ENCODE results near the gene HEATR3.

HEATR3 gene

GRCh38 chr16:50038756-50039529, 26.8 kb upstream of the HEATR3 start:
- DNase-seq (ENCODE audit: low read depth) = no peak
- H3K4me3 ChIP-seq (ENCODE audit: low read depth, low read length) = no peak overlapping the region
- TF ChIP-seq, protein P1, sequence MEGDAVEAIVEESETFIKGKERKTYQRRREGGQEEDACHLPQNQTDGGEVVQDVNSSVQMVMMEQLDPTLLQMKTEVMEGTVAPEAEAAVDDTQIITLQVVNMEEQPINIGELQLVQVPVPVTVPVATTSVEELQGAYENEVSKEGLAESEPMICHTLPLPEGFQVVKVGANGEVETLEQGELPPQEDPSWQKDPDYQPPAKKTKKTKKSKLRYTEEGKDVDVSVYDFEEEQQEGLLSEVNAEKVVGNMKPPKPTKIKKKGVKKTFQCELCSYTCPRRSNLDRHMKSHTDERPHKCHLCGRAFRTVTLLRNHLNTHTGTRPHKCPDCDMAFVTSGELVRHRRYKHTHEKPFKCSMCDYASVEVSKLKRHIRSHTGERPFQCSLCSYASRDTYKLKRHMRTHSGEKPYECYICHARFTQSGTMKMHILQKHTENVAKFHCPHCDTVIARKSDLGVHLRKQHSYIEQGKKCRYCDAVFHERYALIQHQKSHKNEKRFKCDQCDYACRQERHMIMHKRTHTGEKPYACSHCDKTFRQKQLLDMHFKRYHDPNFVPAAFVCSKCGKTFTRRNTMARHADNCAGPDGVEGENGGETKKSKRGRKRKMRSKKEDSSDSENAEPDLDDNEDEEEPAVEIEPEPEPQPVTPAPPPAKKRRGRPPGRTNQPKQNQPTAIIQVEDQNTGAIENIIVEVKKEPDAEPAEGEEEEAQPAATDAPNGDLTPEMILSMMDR (IDR thresholded peaks at IDR 0.05; ENCODE audit: control insufficient read depth, extremely low read depth, insufficient read depth) = no peak

- H3K4me3 ChIP-seq (ENCODE audit: low read depth, low read length) = no peak overlapping the region
- no peak for DNase-seq (ENCODE audit: low read depth)
- TF ChIP-seq, protein P1 (IDR thresholded peaks at IDR 0.05; ENCODE audit: control insufficient read depth, extremely low read depth, insufficient read depth) = no peak
These were observed 25.8 kb upstream of the HEATR3 start for GRCh38 chr16:50040018-50040417.

DNA sequence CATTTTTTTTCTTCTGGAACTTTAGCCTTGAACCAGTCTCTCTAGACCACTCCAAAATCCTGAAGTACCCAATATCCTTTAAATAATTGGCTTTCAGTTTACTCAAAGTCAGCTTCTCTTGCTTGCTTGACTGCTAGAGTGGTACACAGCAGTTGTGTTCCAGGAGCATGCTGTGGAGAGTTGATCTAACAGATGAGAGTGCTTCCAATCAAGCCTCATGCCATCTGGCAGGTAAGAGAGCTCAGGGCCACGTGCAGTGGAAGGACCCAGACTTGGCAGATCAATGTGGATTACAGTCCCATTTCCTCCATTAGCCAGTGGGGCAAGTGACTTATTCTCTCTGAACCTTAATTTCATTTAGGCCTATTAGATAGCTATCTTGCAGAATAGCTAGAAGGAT, 25.1 kb upstream of the HEATR3 start:
- TF ChIP-seq, protein P1 (IDR thresholded peaks at IDR 0.05; ENCODE audit: control insufficient read depth, extremely low read depth, insufficient read depth) = no peak
- no peak for DNase-seq (ENCODE audit: low read depth)
- H3K4me3 ChIP-seq (ENCODE audit: low read depth, low read length) = no peak overlapping the region

DNA sequence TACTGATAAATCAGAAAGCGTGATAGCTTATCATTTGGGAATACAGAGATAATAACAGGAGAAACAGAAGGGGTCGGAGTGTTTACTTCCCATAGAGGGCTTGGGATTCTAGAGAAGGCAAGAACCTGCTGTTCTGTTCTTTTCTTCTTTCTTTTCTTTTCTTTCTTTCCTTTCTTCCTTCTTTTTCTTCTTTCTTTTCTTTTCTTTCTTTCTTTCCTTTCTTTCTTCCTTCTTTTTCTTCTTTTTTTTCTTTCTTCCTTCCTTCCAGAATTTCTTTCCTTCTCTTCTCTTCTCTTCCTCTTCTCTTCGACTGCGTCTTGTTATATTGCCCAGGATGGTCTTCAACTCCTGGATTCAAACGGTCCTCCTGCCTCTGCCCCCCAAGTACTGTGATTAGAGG, 22.4 kb upstream of the HEATR3 start:
- TF ChIP-seq, protein P1 (IDR thresholded peaks at IDR 0.05; ENCODE audit: control insufficient read depth, extremely low read depth, insufficient read depth) = no peak
- no peak for DNase-seq (ENCODE audit: low read depth)
- H3K4me3 ChIP-seq (ENCODE audit: low read depth, low read length) = no peak overlapping the region

GRCh38 chr16:50045412-50045811, 20.4 kb upstream of the HEATR3 start:
- no peak for DNase-seq (ENCODE audit: low read depth)
- H3K4me3 ChIP-seq (ENCODE audit: low read depth, low read length) = no peak overlapping the region
- TF ChIP-seq, protein P1 (IDR thresholded peaks at IDR 0.05; ENCODE audit: control insufficient read depth, extremely low read depth, insufficient read depth) = no peak

- no peak for DNase-seq (ENCODE audit: low read depth)
- TF ChIP-seq, protein P1 (IDR thresholded peaks at IDR 0.05; ENCODE audit: control insufficient read depth, extremely low read depth, insufficient read depth) = no peak
- no peak overlapping the region for H3K4me3 ChIP-seq (ENCODE audit: low read depth, low read length)
These were observed 18.9 kb upstream of the HEATR3 start for GRCh38 chr16:50046853-50047252.

DNA sequence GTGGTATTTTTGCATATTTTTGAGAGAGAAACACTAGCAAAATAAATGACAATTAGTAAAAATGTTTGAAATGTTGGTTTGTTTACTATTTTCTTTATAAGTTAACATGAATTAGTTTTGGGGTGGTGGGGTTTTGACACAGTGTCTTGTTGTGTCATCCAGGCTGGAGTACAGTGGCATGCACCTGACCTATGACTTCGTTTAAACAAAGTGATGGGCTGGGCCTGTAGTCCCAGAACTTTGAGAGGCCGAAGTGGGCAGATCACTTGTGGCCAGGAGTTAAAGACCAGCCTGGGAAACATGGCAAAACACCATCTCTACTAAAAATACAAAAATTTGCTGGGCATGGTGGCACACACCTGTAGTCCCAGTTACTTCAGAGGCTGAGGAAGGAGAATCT, 17.9 kb upstream of the HEATR3 start:
- TF ChIP-seq, protein P1 (IDR thresholded peaks at IDR 0.05; ENCODE audit: control insufficient read depth, extremely low read depth, insufficient read depth) = no peak
- no peak overlapping the region for H3K4me3 ChIP-seq (ENCODE audit: low read depth, low read length)
- no peak for DNase-seq (ENCODE audit: low read depth)

Data from LNCaP clone FGC (cell line).